H1 (cell line): ENCODE results near the gene OPA3. TPM values are rescaled to one million over a fixed set of nuclear protein-coding genes. Genes with fewer than 3 reads are reported as not detected.

ENCODE experiments used
- POU5F1 ChIP-seq: IDR thresholded peaks from 2 replicates; pipeline ENCODE4 v1.6.1; 2011; ENCODE audit warnings: low read depth, mild to moderate bottlenecking, low read length, moderate library complexity
- RBBP5 ChIP-seq: IDR thresholded peaks from 2 replicates; pipeline ENCODE4 v1.7.1; 2012; ENCODE audit warnings: low read depth, mild to moderate bottlenecking, inconsistent platforms, low read length, moderate library complexity, borderline replicate concordance
- polyA plus RNA-seq, 7 experiments: library from polyadenylated mRNA; depleted of rRNA in 3 of 7; stranded (reverse) in 5 of 7; unstranded in 2 of 7; fragments of >200 nt in 5 of 7; fragments of 200-250 nt in 2 of 7; gene quantifications; 1 replicate in 5 of 7; 2 replicates in 1 of 7; 4 replicates in 1 of 7; pipeline versions ENCODE4 v1.2.1 to v1.2.3, GENCODE V29; 2011 to 2013; ENCODE audit warnings: missing spikeins in 2 of 7, mixed read lengths in 2 of 7
- total RNA-seq: library from RNA; stranded (reverse); fragmentation: NEBNext Ultra II Directional; extraction: Animal tissue kit (Norgen Biotek cat#: 25700); gene quantifications from 2 replicates; pipeline ENCODE4 v1.2.1, GENCODE V29; 2021

The OPA3 gene
- total and polyA plus RNA-seq, 2 of the 8 experiments (the other 6 are each of a cell fraction or from before 2014, with no cell fraction given) = 12.5 to 14.5 TPM

- TF ChIP-seq RBBP5 = no peak
- TF ChIP-seq POU5F1 = no peak
- TF ChIP-seq, all 59 proteins: peak for 0
These were observed 29.5 kb upstream of the OPA3 start (continued) for GRCh38 chr19:45613926-45614725.
